Neuron (in vitro differentiated cells): ENCODE results near the gene RHO.
"Not testable (repeated sequence)": the region's sequence is repeated elsewhere in the genome, so short reads cannot be mapped to it uniquely, and the experiment has no call there.

Experiments
- H2AFZ ChIP-seq: one replicate; pipeline ENCODE4 v1.6.1; 2013; ENCODE audit warnings: low read depth, mild to moderate bottlenecking, inconsistent platforms, low read length, moderate library complexity
- H3K27me3 ChIP-seq: one replicate; pipeline ENCODE4 v1.6.1; 2013; ENCODE audit warnings: low read length; ENCODE audit not compliant: insufficient read depth
- H3K36me3 ChIP-seq: one replicate; pipeline ENCODE4 v1.6.1; 2013; ENCODE audit warnings: low read length; ENCODE audit not compliant: insufficient read depth
- H3K4me1 ChIP-seq: one replicate; pipeline ENCODE4 v1.6.1; 2013; ENCODE audit warnings: low read length; ENCODE audit not compliant: insufficient read depth
- H3K4me3 ChIP-seq: 2 replicates; pipeline ENCODE4 v1.5.1; 2013; ENCODE audit warnings: mild to moderate bottlenecking, low read length, moderate library complexity
- H3K9me3 ChIP-seq: one replicate; pipeline ENCODE4 v1.6.1; 2013; ENCODE audit warnings: low read length

Gene RHO

DNA sequence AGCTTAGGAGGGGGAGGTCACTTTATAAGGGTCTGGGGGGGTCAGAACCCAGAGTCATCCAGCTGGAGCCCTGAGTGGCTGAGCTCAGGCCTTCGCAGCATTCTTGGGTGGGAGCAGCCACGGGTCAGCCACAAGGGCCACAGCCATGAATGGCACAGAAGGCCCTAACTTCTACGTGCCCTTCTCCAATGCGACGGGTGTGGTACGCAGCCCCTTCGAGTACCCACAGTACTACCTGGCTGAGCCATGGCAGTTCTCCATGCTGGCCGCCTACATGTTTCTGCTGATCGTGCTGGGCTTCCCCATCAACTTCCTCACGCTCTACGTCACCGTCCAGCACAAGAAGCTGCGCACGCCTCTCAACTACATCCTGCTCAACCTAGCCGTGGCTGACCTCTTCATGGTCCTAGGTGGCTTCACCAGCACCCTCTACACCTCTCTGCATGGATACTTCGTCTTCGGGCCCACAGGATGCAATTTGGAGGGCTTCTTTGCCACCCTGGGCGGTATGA, at the start of gene RHO:
Gene RHO (plus strand): TSS at position 51 of the 512 bp plus-strand sequence. CDS start 95 bp downstream, at position 146.
- Histone ChIP-seq H3K27me3 (no peaks in the 10 kb centered on the region), H2AFZ (no peak within 1 kb of the TSS), H3K4me1 (peaks cover 9% of the 10 kb centered on the region), H3K36me3 (no peaks in the 10 kb centered on the region), H3K4me3 (no peak within 1 kb of the TSS), H3K9me3 (peaks cover 2% of the 10 kb centered on the region)

DNA sequence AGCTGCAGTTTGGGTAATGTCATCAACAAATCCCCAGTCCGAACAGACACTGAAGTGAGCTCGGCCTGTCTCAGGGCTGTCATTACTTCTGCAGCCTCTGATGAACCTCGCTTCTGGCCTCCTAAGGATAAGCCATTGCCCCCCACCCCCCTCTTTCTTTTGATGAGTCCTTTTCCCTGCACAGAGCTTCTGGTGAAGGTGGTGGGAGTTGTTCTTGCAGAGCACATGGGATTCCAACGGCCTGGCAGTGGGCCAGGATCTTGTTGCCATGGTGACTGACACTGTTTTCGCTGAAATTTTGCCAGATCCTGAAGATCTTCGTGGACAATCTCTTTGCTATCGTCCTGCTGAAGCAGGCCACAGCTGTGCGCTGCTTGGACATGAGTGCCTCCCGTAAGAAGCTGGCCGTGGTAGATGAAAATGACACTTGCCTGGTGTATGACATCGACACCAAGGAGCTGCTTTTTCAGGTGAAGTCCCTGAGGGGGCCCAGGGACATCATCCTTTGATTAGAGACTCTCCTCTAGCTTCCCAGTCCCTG, 47.1 kb upstream of the RHO start:
- not testable (repeated sequence) for H3K4me1 ChIP-seq, H3K27me3 ChIP-seq, H3K9me3 ChIP-seq, H2AFZ ChIP-seq, H3K4me3 ChIP-seq
- H3K36me3 ChIP-seq = peaks cover 73% of the 10 kb centered on the region

GRCh38 chr3:129481766-129482332, 46.6 kb upstream of the RHO start:
- Histone ChIP-seq H3K36me3 (peaks cover 68% of the 10 kb centered on the region), H3K9me3 (no peaks in the 10 kb centered on the region)

DNA sequence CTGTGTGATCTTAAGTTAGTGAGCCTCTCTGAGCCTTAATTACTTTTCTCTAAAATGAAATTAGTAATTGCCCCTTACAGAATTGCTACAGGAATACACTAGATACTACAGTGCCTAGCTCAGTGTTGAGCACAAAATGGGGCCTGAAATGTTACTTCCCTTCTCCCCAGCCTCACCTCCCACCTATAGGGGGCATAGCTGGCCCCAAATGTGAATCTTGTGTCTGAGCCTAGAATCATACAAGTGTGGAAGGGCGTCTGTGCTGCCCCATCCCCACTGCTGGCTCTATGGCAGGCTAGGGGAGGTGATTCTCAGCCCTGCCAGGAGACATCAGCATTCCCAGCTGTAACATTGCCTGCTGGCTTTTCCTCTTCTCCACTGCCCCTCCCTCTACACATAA, 45.7 kb upstream of the RHO start:
- Histone ChIP-seq H3K27me3 (no peaks in the 10 kb centered on the region), H3K4me3 (no peak overlapping the region), H3K4me1 (peaks cover 7% of the 10 kb centered on the region), H3K9me3 (no peaks in the 10 kb centered on the region), H2AFZ (no peak overlapping the region), H3K36me3 (peaks cover 62% of the 10 kb centered on the region)

More at GRCh38 chr3:129481766-129482332, 46.6 kb upstream of the RHO start:
- Histone ChIP-seq H3K4me3 (no peak overlapping the region), H3K27me3 (no peaks in the 10 kb centered on the region), H3K4me1 (peaks cover 7% of the 10 kb centered on the region), H2AFZ (no peak overlapping the region)

- H3K4me1 ChIP-seq = peaks cover 7% of the 10 kb centered on the region
- H3K9me3 ChIP-seq = no peaks in the 10 kb centered on the region
- H3K4me3 ChIP-seq = no peak overlapping the region
- H3K27me3 ChIP-seq = no peaks in the 10 kb centered on the region
- no peak overlapping the region for H2AFZ ChIP-seq
- peaks cover 51% of the 10 kb centered on the region for H3K36me3 ChIP-seq
Measured at GRCh38 chr3:129483870-129484269, 44.6 kb upstream of the RHO start.

DNA sequence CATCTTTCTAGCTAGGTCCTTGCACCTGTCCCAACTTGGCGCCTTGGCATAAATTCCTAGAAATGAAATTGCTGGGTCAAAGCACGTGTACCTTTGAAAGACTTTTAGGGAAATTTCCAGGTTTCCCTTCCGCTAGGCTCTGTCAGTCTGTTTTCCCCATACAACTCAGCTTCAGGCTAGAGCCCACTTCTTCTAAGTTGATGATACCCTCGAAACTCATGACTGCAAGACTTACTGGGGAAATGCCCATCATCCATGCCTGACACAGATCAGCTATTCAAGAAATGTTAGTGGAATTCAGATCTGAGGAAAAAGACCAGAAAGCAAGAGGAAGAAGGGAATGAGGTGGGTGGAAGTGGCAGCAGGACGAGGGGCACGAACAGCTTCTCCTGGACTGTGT, 43.3 kb upstream of the RHO start:
- not testable (repeated sequence) for H3K27me3 ChIP-seq, H3K9me3 ChIP-seq, H2AFZ ChIP-seq, H3K4me1 ChIP-seq, H3K4me3 ChIP-seq
- peaks cover 42% of the 10 kb centered on the region for H3K36me3 ChIP-seq

GRCh38 chr3:129485721-129486663, 42.4 kb upstream of the RHO start:
- no peaks in the 10 kb centered on the region for H3K9me3 ChIP-seq
- peaks cover 35% of the 10 kb centered on the region for H3K36me3 ChIP-seq
- H3K27me3 ChIP-seq = no peaks in the 10 kb centered on the region
- peaks cover 2% of the 10 kb centered on the region for H3K4me1 ChIP-seq
- H2AFZ ChIP-seq = no peak overlapping the region
- no peak overlapping the region for H3K4me3 ChIP-seq

- Histone ChIP-seq H2AFZ (no peak overlapping the region), H3K9me3 (no peaks in the 10 kb centered on the region), H3K4me1 (no peaks in the 10 kb centered on the region), H3K27me3 (no peaks in the 10 kb centered on the region), H3K36me3 (peaks cover 38% of the 10 kb centered on the region), H3K4me3 (no peak overlapping the region)
Measured at GRCh38 chr3:129486664-129487035, 41.8 kb upstream of the RHO start.

DNA sequence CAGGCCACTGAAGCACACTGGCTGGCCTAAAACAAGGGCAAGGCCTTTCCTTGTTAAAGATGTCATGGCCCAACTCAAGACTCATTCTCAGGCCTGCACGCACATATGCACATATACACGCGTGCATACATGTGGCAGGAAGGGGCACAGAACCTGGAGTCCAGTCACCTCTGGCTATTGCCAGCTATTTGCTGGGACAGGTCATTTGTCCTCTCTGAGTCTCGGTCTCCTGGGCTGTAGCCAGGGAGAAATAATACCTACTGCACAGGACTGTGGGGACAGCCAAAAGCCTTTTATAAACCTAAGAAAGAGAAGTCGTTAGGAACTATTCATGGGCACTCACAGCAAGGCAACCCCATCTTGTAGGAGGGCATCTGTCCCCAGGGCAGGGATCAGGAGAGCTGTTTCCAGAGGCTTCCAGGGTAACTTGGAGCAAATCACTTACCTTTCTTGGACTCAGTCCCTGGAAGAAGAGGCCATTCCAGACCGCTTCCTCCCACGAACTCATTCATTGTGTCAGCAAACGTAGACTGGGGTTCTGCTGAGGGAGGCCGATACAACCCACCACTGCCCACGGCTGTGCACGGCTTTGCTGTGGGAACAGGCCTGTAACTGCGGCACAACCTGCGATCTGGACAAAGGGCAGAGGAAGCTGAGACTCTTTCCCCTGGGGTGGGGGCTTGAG, 41.1 kb upstream of the RHO start:
- Histone ChIP-seq H3K27me3 (no peaks in the 10 kb centered on the region), H3K4me1 (no peaks in the 10 kb centered on the region), H3K36me3 (peaks cover 35% of the 10 kb centered on the region), H3K9me3 (no peaks in the 10 kb centered on the region), H2AFZ (no peak overlapping the region), H3K4me3 (no peak overlapping the region)

- H3K27me3 ChIP-seq, H3K9me3 ChIP-seq, H3K4me1 ChIP-seq, H3K4me3 ChIP-seq, H2AFZ ChIP-seq: not testable (repeated sequence)
- H3K36me3 ChIP-seq = peaks cover 34% of the 10 kb centered on the region
Measured at GRCh38 chr3:129487868-129488335, 40.5 kb upstream of the RHO start.

GRCh38 chr3:129489258-129489657, 39.2 kb upstream of the RHO start:
- H3K4me1 ChIP-seq, H3K9me3 ChIP-seq, H3K4me3 ChIP-seq, H2AFZ ChIP-seq, H3K27me3 ChIP-seq: not testable (repeated sequence)
- peaks cover 32% of the 10 kb centered on the region for H3K36me3 ChIP-seq

- Histone ChIP-seq H3K4me1 (no peaks in the 10 kb centered on the region), H3K9me3 (no peaks in the 10 kb centered on the region), H2AFZ (no peak overlapping the region), H3K27me3 (no peaks in the 10 kb centered on the region), H3K4me3 (no peak overlapping the region), H3K36me3 (peaks cover 27% of the 10 kb centered on the region)
Measured at GRCh38 chr3:129490273-129490675, 38.2 kb upstream of the RHO start.

DNA sequence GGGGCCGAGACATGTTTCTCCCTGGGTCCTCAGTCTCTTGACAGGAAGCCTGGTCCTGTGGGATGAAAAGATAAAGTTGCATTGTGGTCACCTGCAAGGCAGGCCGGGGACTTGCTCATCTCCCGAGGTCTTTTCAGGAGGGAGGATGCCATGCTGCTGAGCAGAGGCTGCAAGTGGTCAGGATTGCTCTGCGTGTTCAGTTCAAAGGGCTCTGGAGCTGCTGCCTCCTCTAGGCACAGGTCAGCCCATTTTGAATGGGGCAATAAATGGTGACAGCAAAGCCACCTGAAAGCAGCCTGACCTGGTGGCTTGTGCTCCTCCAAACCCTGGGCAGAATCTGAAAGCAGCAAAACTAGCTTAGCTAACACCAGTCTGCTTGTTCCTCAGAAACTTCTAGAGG, 37.4 kb upstream of the RHO start:
- peaks cover 26% of the 10 kb centered on the region for H3K36me3 ChIP-seq
- not testable (repeated sequence) for H2AFZ ChIP-seq, H3K27me3 ChIP-seq, H3K9me3 ChIP-seq, H3K4me3 ChIP-seq, H3K4me1 ChIP-seq
